Neuronal stem cell (in vitro differentiated cells): ENCODE results near the gene DLL4.

Experiments used
- DNase-seq: peaks from one replicate; pipeline ENCODE4 v3.0.0-alpha.2; 2013; ENCODE audit warnings: low spot score
- H2AFZ ChIP-seq: one replicate; pipeline ENCODE4 v1.6.1; 2013; ENCODE audit warnings: mild to moderate bottlenecking, low read length, inconsistent platforms
- H2AK5ac ChIP-seq: 2 replicates; pipeline ENCODE4 v1.6.1; 2013; ENCODE audit warnings: low read depth, mild to moderate bottlenecking, inconsistent platforms, low read length, moderate library complexity, mixed read lengths
- H2BK120ac ChIP-seq: 2 replicates; pipeline ENCODE4 v1.6.1; 2013; ENCODE audit warnings: low read depth, mild to moderate bottlenecking, inconsistent platforms, low read length, moderate library complexity, mixed read lengths
- H2BK12ac ChIP-seq: one replicate; pipeline ENCODE4 v1.6.1; 2013; ENCODE audit warnings: low read length, inconsistent platforms
- H2BK15ac ChIP-seq: 2 replicates; pipeline ENCODE4 v1.6.1; 2013; ENCODE audit warnings: mild to moderate bottlenecking, low read length, inconsistent platforms, mixed read lengths
- H2BK5ac ChIP-seq: one replicate; pipeline ENCODE4 v1.6.1; 2013; ENCODE audit warnings: inconsistent platforms, mild to moderate bottlenecking, low read length, moderate library complexity
- H3K14ac ChIP-seq: one replicate; pipeline ENCODE4 v1.6.1; 2013; ENCODE audit warnings: low read length, inconsistent platforms
- H3K18ac ChIP-seq: 2 replicates; pipeline ENCODE4 v1.6.1; 2013; ENCODE audit warnings: low read length, inconsistent platforms
- H3K23ac ChIP-seq: 2 replicates; pipeline ENCODE4 v1.6.1; 2013; ENCODE audit warnings: low read depth, mild to moderate bottlenecking, mixed read lengths, low read length, inconsistent platforms; ENCODE audit not compliant: poor library complexity
- H3K27ac ChIP-seq: replicated peaks from 3 replicates; pipeline ENCODE4 v1.5.1; 2013; ENCODE audit warnings: low read length, inconsistent platforms
- H3K27me3 ChIP-seq, 3 experiments: 2 replicates each; pipeline ENCODE4 v1.6.1; 2013; ENCODE audit warnings: low read length in 3 of 3, mild to moderate bottlenecking in 2 of 3, inconsistent platforms in 1 of 3, low read depth in 1 of 3, mixed read lengths in 1 of 3, moderate library complexity in 1 of 3; ENCODE audit not compliant: control insufficient read depth in 3 of 3, insufficient read depth in 3 of 3
- H3K36me3 ChIP-seq, 2 donors: replicated peaks in 1 of 2; 2 replicates each; pipeline ENCODE4 v1.6.1; 2013; ENCODE audit warnings: low read length in 2 of 2; ENCODE audit not compliant: control insufficient read depth in 2 of 2, insufficient read depth in 2 of 2
- H3K4ac ChIP-seq: 2 replicates; pipeline ENCODE4 v1.6.1; 2013; ENCODE audit warnings: inconsistent platforms, mild to moderate bottlenecking, low read length, moderate library complexity
- H3K4me1 ChIP-seq, 2 donors: 1 replicate in 1 of 2; 2 replicates in 1 of 2; pipeline ENCODE4 v1.6.1; 2013; ENCODE audit warnings: low read length in 2 of 2, low read depth in 1 of 2; ENCODE audit not compliant: control insufficient read depth in 2 of 2, insufficient read depth in 1 of 2
- H3K4me2 ChIP-seq: one replicate; pipeline ENCODE4 v1.6.1; 2013; ENCODE audit warnings: mild to moderate bottlenecking, low read length, inconsistent platforms; ENCODE audit not compliant: insufficient read depth, poor library complexity, severe bottlenecking
- H3K4me3 ChIP-seq, 2 donors: 2 replicates each; pipeline ENCODE4 v1.5.1; 2013; ENCODE audit warnings: low read length in 2 of 2, mild to moderate bottlenecking in 2 of 2, inconsistent platforms in 1 of 2, moderate library complexity in 1 of 2
- H3K79me1 ChIP-seq: one replicate; pipeline ENCODE4 v1.6.1; 2013; ENCODE audit warnings: low read depth, mild to moderate bottlenecking, inconsistent platforms, low read length, moderate library complexity
- H3K9ac ChIP-seq: one replicate; pipeline ENCODE4 v1.6.1; 2013; ENCODE audit warnings: mild to moderate bottlenecking, low read depth, low read length, inconsistent platforms; ENCODE audit not compliant: poor library complexity
- H3K9me3 ChIP-seq, 2 donors: replicated peaks in 1 of 2; 2 replicates each; pipeline versions ENCODE3 to v1.6.1; 2013; ENCODE audit warnings: low read length in 2 of 2, mild to moderate bottlenecking in 2 of 2, inconsistent platforms in 1 of 2, low read depth in 1 of 2, mixed read lengths in 1 of 2, moderate library complexity in 1 of 2; ENCODE audit not compliant: control insufficient read depth in 2 of 2, insufficient read depth in 1 of 2
- H4K8ac ChIP-seq: one replicate; pipeline ENCODE4 v1.6.1; 2013; ENCODE audit warnings: low read depth, mild to moderate bottlenecking, inconsistent platforms, low read length, moderate library complexity
- H4K91ac ChIP-seq: one replicate; pipeline ENCODE4 v1.6.1; 2013; ENCODE audit warnings: low read length, low read depth, mild to moderate bottlenecking, inconsistent platforms; ENCODE audit not compliant: poor library complexity
- WGBS, 2 donors: extraction: QIAGEN DNeasy Blood & Tissue Kit; methylation state at CpG; one replicate each; pipeline ENCODE4 v1.1.7; 2013; ENCODE audit warnings: missing lambda C conversion rate in 2 of 2, mixed read lengths in 1 of 2; ENCODE audit not compliant: insufficient read length in 2 of 2, insufficient replicate concordance in 1 of 2; ENCODE audit errors: extremely low coverage in 2 of 2; 5-methylcytosine and 5-hydroxymethylcytosine counted together

Gene DLL4

DNA sequence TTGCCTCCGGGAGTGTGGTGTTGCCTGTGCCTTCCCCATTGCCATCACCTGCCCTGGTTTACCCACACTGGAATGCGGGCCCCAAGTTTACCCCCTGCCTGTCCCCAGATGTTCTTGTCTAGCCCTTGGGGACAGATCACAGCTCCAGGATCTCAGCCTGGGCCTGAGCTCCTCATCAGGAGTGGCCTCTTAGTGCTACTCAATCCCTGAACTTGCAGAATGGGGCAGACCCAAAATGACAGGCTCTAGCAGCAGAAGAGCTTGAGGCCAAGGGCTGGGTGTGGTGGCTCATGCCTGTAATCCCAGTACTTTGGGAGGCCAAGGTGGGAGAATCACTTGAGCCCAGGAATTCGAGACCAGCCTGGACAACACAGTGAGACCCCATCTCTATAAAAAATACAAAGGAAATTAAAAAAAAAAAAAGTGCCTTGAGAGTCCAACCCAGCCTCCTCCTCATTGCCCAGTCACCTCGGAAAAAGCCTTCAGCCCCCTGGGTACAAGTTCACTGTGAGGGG, 28.0 kb downstream of the DLL4 start:
- H3K9ac ChIP-seq, result no peak overlapping the region
- peak overlapping the region; percentile 26 for H3K23ac ChIP-seq
- H3K4me3 ChIP-seq, result no peak overlapping the region
- no peak overlapping the region for H4K91ac ChIP-seq
- no peak overlapping the region for H2AK5ac ChIP-seq
- peaks cover 0 to 11% (median 0%) of the 10 kb centered on the region in 3 experiments for H3K27me3 ChIP-seq
- no peak for DNase-seq
- H3K14ac ChIP-seq, result peak overlapping the region; percentile 17
- no peak overlapping the region for H2AFZ ChIP-seq
- H2BK120ac ChIP-seq, result no peak overlapping the region
- no CpG with 5 or more reads among the region's 4 CpGs for WGBS, 2 donors
- H2BK12ac ChIP-seq, result no peak overlapping the region
- H3K4me1 ChIP-seq, result peaks cover 6 to 9% of the 10 kb centered on the region in 2 donors
- no peak overlapping the region for H2BK5ac ChIP-seq
- H3K9me3 ChIP-seq, result peaks cover 0 to 2% of the 10 kb centered on the region in 2 donors
- H2BK15ac ChIP-seq, result no peak overlapping the region
- H3K79me1 ChIP-seq, result peaks cover 7% of the 10 kb centered on the region
- no peak overlapping the region for H3K4ac ChIP-seq
- H3K36me3 ChIP-seq, result peaks cover 0 to 8% of the 10 kb centered on the region in 2 donors
- H3K4me2 ChIP-seq, result no peak overlapping the region
- H4K8ac ChIP-seq, result no peak overlapping the region
- no peak overlapping the region for H3K27ac ChIP-seq
- H3K18ac ChIP-seq, result no peak overlapping the region

DNA sequence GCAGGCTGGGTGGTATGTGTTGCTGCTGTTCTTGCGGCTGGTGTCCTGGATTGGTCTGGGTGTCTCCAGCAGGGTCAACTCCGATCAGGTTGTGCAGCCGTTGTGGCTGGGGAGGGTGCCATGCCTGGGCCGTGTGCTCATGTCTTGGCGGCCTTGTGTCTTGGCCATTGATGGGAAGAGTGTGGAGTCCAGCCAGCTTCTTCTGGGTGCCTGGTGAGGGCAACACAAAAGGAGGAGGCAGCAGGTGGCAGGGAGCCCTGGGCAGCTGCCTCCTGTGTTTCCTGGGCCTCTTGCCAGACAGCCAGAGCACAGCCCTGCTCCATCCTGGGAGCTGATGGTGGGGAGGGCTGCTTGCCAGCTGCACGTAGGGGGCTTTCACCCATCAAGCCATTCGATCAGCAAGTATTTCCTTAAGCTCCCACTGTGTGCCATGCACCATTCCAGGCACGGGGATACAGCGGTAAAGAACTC, 28.5 kb downstream of the DLL4 start:
- Histone ChIP-seq H3K4ac (no peak overlapping the region), H3K4me2 (no peak overlapping the region), H4K91ac (no peak overlapping the region), H2BK15ac (no peak overlapping the region), H3K18ac (no peak overlapping the region), H3K27ac (no peak overlapping the region), H3K4me3 (no peak overlapping the region), H3K23ac (no peak overlapping the region), H3K9me3 (peaks cover 2% of the 10 kb centered on the region in 2 donors), H4K8ac (no peak overlapping the region), H2AK5ac (no peak overlapping the region), H3K36me3 (peaks cover 0 to 8% of the 10 kb centered on the region in 2 donors), H2BK120ac (no peak overlapping the region), H2BK5ac (no peak overlapping the region), H2AFZ (no peak overlapping the region), H3K79me1 (peaks cover 7% of the 10 kb centered on the region), H2BK12ac (no peak overlapping the region), H3K9ac (no peak overlapping the region), H3K27me3 (peaks cover 0 to 5% (median 0%) of the 10 kb centered on the region in 3 experiments), H3K14ac (peak overlapping the region; percentile 94), H3K4me1 (peaks cover 6 to 9% of the 10 kb centered on the region in 2 donors)
- no peak for DNase-seq
- no CpG with 5 or more reads among the region's 9 CpGs for WGBS, 2 donors

GRCh38 chr15:40958146-40958545, 29.0 kb downstream of the DLL4 start:
- H2AFZ ChIP-seq, result no peak overlapping the region
- no peak for DNase-seq
- H4K91ac ChIP-seq, result no peak overlapping the region
- H3K27me3 ChIP-seq, result peaks cover 0 to 2% (median 0%) of the 10 kb centered on the region in 3 experiments
- no peak overlapping the region for H3K4me3 ChIP-seq
- H3K4me2 ChIP-seq, result no peak overlapping the region
- H3K27ac ChIP-seq, result no peak overlapping the region
- peaks cover 7% of the 10 kb centered on the region for H3K79me1 ChIP-seq
- H3K9me3 ChIP-seq, result peaks cover 2% of the 10 kb centered on the region in 2 donors
- H2BK5ac ChIP-seq, result no peak overlapping the region
- WGBS, 2 donors, result no CpG with 5 or more reads among the region's 6 CpGs
- H2BK12ac ChIP-seq, result no peak overlapping the region
- no peak overlapping the region for H2BK15ac ChIP-seq
- H3K9ac ChIP-seq, result peak overlapping the region; percentile 74
- H3K23ac ChIP-seq, result no peak overlapping the region
- H3K18ac ChIP-seq, result no peak overlapping the region
- H3K4me1 ChIP-seq, result peaks cover 6 to 9% of the 10 kb centered on the region in 2 donors
- H2AK5ac ChIP-seq, result peak overlapping the region; percentile 65
- no peak overlapping the region for H2BK120ac ChIP-seq
- no peak overlapping the region for H3K14ac ChIP-seq
- no peak overlapping the region for H3K4ac ChIP-seq
- no peak overlapping the region for H4K8ac ChIP-seq
- H3K36me3 ChIP-seq, result peaks cover 0 to 8% of the 10 kb centered on the region in 2 donors

- WGBS, 2 donors, result no CpG with 5 or more reads among the region's 8 CpGs
Measured at GRCh38 chr15:40958723-40959122, 29.6 kb downstream of the DLL4 start.

More at GRCh38 chr15:40958723-40959122, 29.6 kb downstream of the DLL4 start:
- Histone ChIP-seq H2BK12ac (no peak overlapping the region), H3K18ac (no peak overlapping the region), H3K36me3 (peaks cover 0 to 8% of the 10 kb centered on the region in 2 donors), H2AFZ (no peak overlapping the region), H3K4me3 (no peak overlapping the region), H3K27ac (no peak overlapping the region), H4K91ac (no peak overlapping the region), H3K23ac (no peak overlapping the region), H3K4me1 (peaks cover 6 to 9% of the 10 kb centered on the region in 2 donors), H2BK120ac (no peak overlapping the region), H3K4ac (no peak overlapping the region), H3K27me3 (peaks cover 0 to 2% (median 0%) of the 10 kb centered on the region in 3 experiments), H3K9me3 (peaks cover 2% of the 10 kb centered on the region in 2 donors), H3K4me2 (no peak overlapping the region), H3K9ac (no peak overlapping the region), H4K8ac (no peak overlapping the region), H2BK5ac (no peak overlapping the region), H3K79me1 (peaks cover 3% of the 10 kb centered on the region), H2AK5ac (no peak overlapping the region), H3K14ac (no peak overlapping the region), H2BK15ac (no peak overlapping the region)
- DNase-seq, result no peak
